SK-N-SH treated with all-trans-retinoic acid at 6 μM for 48 hours (cell line): ENCODE measurements around the gene ALG1L2.
"Not testable (repeated sequence)": the region's sequence is repeated elsewhere in the genome, so short reads cannot be mapped to it uniquely, and the experiment has no call there.

Experiments
- ATAC-seq: fragments of 200-7000 bp; cut with Tn5 transposase; 3 replicates; pipeline ENCODE4 v1.9.1; 2020; ENCODE audit warnings: mild to moderate bottlenecking, moderate library complexity
- ARNTL ChIP-seq: fragments of 450-650 bp; formaldehyde crosslinking; IDR thresholded peaks from 2 replicates; pipeline ENCODE4 v1.5.0; 2020; ENCODE audit warnings: low read depth, mild to moderate bottlenecking, moderate library complexity, borderline replicate concordance
- BACH2 ChIP-seq: fragments of 250-450 bp; sonication (Bioruptor Pico); IDR thresholded peaks from 2 replicates; pipeline ENCODE4 v1.9.0; 2021; ENCODE audit warnings: mild to moderate bottlenecking, borderline replicate concordance
- CSDC2 ChIP-seq: fragments of 250-450 bp; sonication (Bioruptor Pico); IDR thresholded peaks from 2 replicates; pipeline ENCODE4 v1.5.0; 2020; ENCODE audit warnings: mild to moderate bottlenecking, moderate library complexity
- CSRNP3 ChIP-seq: fragments of 250-450 bp; sonication (Bioruptor Pico); IDR thresholded peaks from 2 replicates; pipeline ENCODE4 v1.5.1; 2021; ENCODE audit warnings: mild to moderate bottlenecking, moderate library complexity
- ESRRG ChIP-seq: fragments of 250-450 bp; sonication (Bioruptor Pico); IDR thresholded peaks from 2 replicates; pipeline ENCODE4 v1.6.1; 2021; ENCODE audit warnings: mild to moderate bottlenecking
- GLIS3 ChIP-seq: fragments of 250-450 bp; sonication (Bioruptor Pico); IDR thresholded peaks from 2 replicates; pipeline ENCODE4 v1.5.0; 2020; ENCODE audit warnings: mild to moderate bottlenecking, moderate library complexity
- OSR1 ChIP-seq: fragments of 250-450 bp; sonication (Bioruptor Pico); IDR thresholded peaks from 2 replicates; pipeline ENCODE4 v1.8.0; 2022; ENCODE audit warnings: moderate library complexity, mild to moderate bottlenecking, inconsistent platforms
- POU6F1 ChIP-seq: fragments of 250-450 bp; sonication (Bioruptor Pico); IDR thresholded peaks from 2 replicates; pipeline ENCODE4 v1.8.0; 2021; ENCODE audit warnings: low read depth, mild to moderate bottlenecking, moderate library complexity, borderline replicate concordance
- PPARA ChIP-seq: fragments of 250-450 bp; sonication (Bioruptor Pico); IDR thresholded peaks from 2 replicates; pipeline ENCODE4 v1.5.0; 2020; ENCODE audit warnings: mild to moderate bottlenecking, borderline replicate concordance
- TCF4 ChIP-seq: fragments of 250-450 bp; sonication (Bioruptor Pico); IDR thresholded peaks from 2 replicates; pipeline ENCODE4 v1.8.0; 2021; ENCODE audit warnings: mild to moderate bottlenecking, moderate library complexity, borderline replicate concordance
- ZFP3 ChIP-seq: fragments of 250-450 bp; sonication (Bioruptor Pico); IDR thresholded peaks from 2 replicates; pipeline ENCODE4 v1.5.0; 2020; ENCODE audit warnings: mild to moderate bottlenecking, moderate library complexity
- ZFP30 ChIP-seq: fragments of 450-650 bp; formaldehyde crosslinking; IDR thresholded peaks from 2 replicates; pipeline ENCODE4 v1.5.0; 2022; ENCODE audit warnings: mild to moderate bottlenecking, moderate library complexity
- ZNF565 ChIP-seq: fragments of 450-650 bp; formaldehyde crosslinking; conservative IDR thresholded peaks from 2 replicates; pipeline ENCODE4 v1.5.0; 2020; ENCODE audit warnings: low read depth, mild to moderate bottlenecking, moderate library complexity
- ZNF70 ChIP-seq: fragments of 450-650 bp; formaldehyde crosslinking; IDR thresholded peaks from 2 replicates; pipeline ENCODE4 v1.5.0; 2020; ENCODE audit warnings: mild to moderate bottlenecking, moderate library complexity
- TF ChIP-seq, protein P1 (sequence below): fragments of 250-450 bp; sonication (Bioruptor Pico); IDR thresholded peaks from 2 replicates; pipeline ENCODE4 v1.8.0; 2020; ENCODE audit warnings: mild to moderate bottlenecking, moderate library complexity, borderline replicate concordance

The ALG1L2 gene

DNA sequence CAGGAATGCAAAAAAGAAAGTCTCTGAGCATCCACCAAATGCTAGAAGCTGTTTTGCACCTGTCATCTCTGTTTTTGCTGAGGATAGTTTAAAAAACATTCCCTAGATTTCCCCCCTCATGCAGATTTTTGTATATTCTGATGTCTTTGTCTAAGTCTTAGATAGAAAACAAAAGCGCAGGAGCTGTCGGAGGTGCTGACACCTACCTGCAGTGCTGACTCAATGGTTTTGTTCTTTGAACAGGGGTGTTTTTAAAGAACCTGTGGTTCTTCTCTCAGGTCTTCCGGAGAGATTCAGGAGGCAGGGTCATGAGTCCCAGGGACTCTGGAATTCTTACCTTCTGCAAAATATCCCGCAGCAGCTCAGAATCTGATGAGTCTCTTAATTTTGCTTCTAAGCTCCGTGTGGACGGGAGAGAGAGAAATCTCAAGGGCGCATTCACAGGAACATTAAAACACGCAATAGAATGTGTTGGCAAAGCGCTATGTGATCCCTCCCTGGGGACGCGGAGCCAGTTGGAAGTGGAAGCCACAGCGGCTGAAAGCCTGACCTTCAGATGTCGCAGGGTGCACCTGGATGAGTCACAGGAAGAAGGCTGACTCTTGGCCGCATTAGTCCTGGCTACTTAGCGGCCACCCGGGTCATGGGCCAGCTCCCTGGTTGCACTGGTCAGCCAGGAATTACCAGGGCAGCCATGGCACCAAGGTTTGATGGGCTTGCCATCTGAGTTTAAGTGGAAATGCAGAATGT lies 27.4 kb downstream of the ALG1L2 start:
- not testable (repeated sequence) for ATAC-seq

DNA sequence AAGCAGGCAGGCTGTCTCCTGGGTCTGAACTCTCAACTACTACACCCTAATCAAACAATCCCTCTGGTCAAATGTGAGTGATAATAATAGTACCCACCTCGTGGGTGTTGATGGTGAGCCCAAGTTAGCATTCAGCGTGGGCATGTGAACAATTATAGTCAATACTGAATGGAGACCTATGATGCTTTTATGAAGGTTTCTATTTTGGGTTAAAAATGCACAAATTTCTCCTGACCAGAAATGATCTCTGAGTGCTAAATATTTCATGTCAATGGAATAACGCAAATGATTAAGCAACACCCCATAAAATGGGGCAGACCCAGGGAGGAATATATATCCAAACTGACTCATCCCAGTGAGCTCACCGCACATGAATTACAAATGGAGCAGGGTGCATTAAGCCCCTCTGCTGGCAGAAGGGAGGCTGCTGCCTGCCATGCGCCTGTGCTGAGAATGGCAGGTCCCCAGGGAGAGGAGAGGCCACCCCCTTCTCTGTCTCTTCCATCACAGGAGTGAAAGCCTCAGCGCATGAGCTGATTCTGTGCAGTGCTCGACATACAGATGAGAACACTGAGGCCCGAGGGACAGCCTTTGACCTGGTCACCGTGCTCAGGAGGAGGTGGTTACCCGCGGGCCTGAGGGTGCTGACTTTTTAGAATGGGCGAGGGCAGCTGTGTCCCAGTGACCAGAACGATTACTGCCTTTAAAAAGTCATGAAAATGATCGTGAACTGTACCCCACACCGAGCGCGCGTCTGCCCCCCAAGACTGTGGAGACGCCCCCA lies 28.9 kb downstream of the ALG1L2 start:
- ATAC-seq, result not testable (repeated sequence)

GRCh38 chr3:130111185-130111864 lies 29.7 kb downstream of the ALG1L2 start:
- TF ChIP-seq ARNTL, result no peak
- no peak for TF ChIP-seq ZNF565 (CRISPR knock-in tag)
- no peak for TF ChIP-seq OSR1 (CRISPR knock-in tag)
- TF ChIP-seq BACH2 (CRISPR knock-in tag), result no peak
- no peak for TF ChIP-seq CSDC2 (CRISPR knock-in tag)
- no peak for TF ChIP-seq PPARA
- TF ChIP-seq ZNF70, result no peak
- no peak for TF ChIP-seq TCF4 (CRISPR knock-in tag)
- TF ChIP-seq ZFP3 (CRISPR knock-in tag), result peak; percentile 98
- ATAC-seq, result peak; percentile 100

DNA sequence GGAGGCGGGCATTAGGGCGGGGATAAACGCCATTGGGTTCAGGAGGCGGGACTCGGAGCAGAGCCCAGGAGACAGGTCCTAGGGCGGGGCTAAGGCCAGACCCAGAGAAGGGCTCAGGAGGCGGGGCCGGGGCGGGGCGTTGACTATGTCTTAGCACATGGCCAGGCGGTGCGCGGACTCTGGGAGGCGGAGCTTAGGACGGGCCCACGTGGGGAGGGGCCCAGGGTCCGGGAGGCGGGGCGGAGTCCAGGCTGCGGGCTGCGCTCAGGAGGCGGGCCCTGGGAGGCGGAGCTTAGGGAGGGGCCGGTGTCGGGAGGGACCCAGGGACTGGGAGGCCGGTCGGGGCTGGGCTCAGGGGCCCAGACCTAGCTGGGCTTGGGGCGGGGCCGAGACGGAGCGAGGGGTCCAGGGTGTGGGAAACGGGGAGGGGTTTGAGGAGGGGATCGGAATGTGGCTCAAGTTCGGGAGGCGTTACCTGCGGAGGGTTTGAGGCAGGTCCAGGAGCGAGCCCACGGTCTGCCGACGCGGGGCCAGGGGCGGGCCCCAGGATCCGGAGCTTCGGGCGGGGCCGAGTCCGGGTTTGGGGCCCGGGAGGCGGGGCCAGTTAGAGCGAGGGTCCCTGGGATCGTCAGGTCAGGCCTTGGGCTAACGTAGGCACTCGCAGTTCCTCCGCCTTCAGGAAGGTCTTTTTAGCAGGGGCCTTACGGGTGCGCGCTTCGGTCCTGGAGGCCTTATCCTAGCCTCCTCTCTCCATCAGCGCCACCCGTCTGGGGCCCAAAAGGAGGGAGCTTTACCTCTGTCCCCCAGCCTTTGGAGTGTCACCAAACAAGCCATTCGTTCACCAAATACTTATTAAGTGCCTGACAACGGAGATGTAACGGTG lies 30.5 kb downstream of the ALG1L2 start:
- peak; percentile 21; the same call in 1 of the 3 replicates for ATAC-seq

- peak; percentile 48 for ATAC-seq
Measured at GRCh38 chr3:130112748-130113073, 31.1 kb downstream of the ALG1L2 start.

- not testable (repeated sequence) for ATAC-seq
Measured at GRCh38 chr3:130115400-130115799, 33.8 kb downstream of the ALG1L2 start.

GRCh38 chr3:130117933-130118332 lies 36.3 kb downstream of the ALG1L2 start:
- TF ChIP-seq ESRRG (CRISPR knock-in tag) (no peak), PPARA (no peak), POU6F1 (no peak), ARNTL (no peak), ZFP30 (CRISPR knock-in tag) (no peak), GLIS3 (CRISPR knock-in tag) (no peak), BACH2 (CRISPR knock-in tag) (no peak), CSRNP3 (CRISPR knock-in tag) (no peak), TCF4 (CRISPR knock-in tag) (no peak)
- TF ChIP-seq, protein P1, sequence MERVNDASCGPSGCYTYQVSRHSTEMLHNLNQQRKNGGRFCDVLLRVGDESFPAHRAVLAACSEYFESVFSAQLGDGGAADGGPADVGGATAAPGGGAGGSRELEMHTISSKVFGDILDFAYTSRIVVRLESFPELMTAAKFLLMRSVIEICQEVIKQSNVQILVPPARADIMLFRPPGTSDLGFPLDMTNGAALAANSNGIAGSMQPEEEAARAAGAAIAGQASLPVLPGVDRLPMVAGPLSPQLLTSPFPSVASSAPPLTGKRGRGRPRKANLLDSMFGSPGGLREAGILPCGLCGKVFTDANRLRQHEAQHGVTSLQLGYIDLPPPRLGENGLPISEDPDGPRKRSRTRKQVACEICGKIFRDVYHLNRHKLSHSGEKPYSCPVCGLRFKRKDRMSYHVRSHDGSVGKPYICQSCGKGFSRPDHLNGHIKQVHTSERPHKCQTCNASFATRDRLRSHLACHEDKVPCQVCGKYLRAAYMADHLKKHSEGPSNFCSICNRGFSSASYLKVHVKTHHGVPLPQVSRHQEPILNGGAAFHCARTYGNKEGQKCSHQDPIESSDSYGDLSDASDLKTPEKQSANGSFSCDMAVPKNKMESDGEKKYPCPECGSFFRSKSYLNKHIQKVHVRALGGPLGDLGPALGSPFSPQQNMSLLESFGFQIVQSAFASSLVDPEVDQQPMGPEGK (CRISPR knock-in tag), result no peak
- ATAC-seq, result no peak

- ATAC-seq, result not testable (repeated sequence)
Measured at GRCh38 chr3:130119824-130120223, 38.2 kb downstream of the ALG1L2 start.

DNA sequence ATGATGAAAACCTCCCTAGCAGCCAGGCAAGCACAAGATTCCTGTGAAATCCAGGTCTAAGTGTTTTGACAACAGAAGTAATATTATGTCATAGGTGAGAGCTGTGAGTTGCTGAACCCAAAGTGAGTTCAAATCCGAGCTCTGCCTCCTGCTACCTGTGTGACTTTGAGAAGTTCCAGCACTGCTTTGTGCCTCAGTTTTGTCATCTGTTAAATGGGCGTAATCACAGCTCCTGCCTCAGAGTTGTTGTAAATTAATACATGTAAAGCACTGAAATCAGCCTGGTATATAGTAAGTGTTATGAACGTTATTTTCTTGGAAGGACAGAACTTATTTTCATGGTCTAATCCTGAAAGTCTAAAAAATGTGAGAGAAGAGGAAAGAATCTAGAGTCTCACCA lies 38.7 kb downstream of the ALG1L2 start:
- ATAC-seq, result not testable (repeated sequence)

DNA sequence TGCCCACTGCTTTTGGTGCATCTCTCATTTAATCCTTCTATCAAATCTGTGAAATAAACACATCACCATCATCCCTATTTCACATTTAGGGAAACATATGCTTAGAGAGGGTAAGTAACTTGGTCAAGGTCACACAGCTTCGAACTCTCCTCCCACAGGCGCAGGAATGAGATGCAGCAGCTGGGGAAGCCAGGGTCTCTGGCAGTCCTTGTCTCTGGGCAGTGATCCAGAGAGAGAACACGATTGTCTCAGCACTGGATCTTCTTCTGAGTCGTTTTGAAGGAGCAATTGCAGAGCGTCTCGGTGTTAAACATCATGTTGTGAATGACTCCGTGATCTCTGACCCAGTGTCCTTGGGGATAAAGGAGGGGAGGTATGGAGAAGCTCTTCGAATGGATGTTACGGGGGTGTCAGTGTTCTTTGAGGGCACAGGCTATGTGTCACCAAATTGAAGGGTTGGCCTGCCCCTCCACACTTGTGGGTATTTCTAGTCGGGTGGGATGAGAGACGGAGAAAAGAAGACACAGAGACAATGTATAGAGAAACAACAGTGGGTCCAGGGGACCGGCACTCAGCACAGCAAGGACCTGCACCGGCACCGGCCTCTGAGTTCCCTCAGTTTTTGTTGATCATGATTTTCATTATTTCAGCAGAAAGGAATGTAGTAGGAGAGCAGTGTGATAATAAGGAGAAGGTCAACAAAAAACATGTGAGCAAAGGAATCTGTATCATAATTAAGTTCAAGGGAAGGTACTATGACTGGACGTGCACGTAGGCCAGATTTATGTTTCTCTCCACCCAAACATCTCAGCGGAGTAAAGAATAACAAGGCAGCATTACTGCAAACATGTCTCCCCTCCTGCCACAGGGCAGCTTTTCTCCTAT lies 41.5 kb downstream of the ALG1L2 start:
- not testable (repeated sequence) for ATAC-seq

DNA sequence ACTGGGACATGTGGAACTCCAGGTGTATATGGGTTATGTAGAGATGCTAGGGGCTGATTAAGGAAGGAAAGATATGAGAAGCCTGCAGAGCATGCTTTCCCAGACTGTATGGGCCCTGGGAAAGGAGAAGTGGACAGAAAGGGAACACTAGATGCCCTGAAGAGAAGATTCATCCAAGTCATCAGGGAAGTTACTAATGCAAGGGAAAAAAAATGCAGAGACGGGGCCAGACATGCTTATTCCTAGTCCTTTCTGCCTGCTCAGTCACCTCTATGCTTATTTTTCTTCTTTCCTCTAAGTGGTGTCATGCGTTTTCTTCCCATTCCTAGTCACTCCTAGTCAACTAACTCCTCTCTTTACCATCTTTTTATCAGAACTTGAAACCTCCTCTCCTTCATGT lies 43.8 kb downstream of the ALG1L2 start:
- not testable (repeated sequence) for ATAC-seq
